ENCODE measurements around the gene SNAPC2.

The SNAPC2 gene

GRCh38 chr19:7961920-7962626 lies 41.9 kb downstream of the SNAPC2 start:
- DNase-seq (ENCODE audit: low spot score) (no peak), ATAC-seq (ENCODE audit: low read depth) (no peak)
- Histone ChIP-seq H3K27me3 (ENCODE audit: insufficient read depth, poor library complexity, severe bottlenecking) (no peaks in the 10 kb centered on the region), H3K4me1 (ENCODE audit: insufficient read depth, poor library complexity, severe bottlenecking) (no peaks in the 10 kb centered on the region), H3K9me3 (ENCODE audit: severe bottlenecking) (no peaks in the 10 kb centered on the region), H3K36me3 (ENCODE audit: low read depth) (peaks cover 52% of the 10 kb centered on the region), H3K27ac (ENCODE audit: poor library complexity, severe bottlenecking) (no peak overlapping the region), H3K4me3 (ENCODE audit: severe bottlenecking) (no peak overlapping the region)
- no peak for TF ChIP-seq CTCF (IDR thresholded peaks at IDR 0.05; ENCODE audit: poor library complexity, severe bottlenecking)

- no peak for TF ChIP-seq CTCF (IDR thresholded peaks at IDR 0.05; ENCODE audit: poor library complexity, severe bottlenecking)
- Histone ChIP-seq H3K4me1 (ENCODE audit: insufficient read depth, poor library complexity, severe bottlenecking) (no peaks in the 10 kb centered on the region), H3K27ac (ENCODE audit: poor library complexity, severe bottlenecking) (no peak overlapping the region), H3K36me3 (ENCODE audit: low read depth) (peaks cover 59% of the 10 kb centered on the region), H3K27me3 (ENCODE audit: insufficient read depth, poor library complexity, severe bottlenecking) (no peaks in the 10 kb centered on the region), H3K4me3 (ENCODE audit: severe bottlenecking) (no peak overlapping the region), H3K9me3 (ENCODE audit: severe bottlenecking) (no peaks in the 10 kb centered on the region)
- DNase-seq (ENCODE audit: low spot score) (no peak), ATAC-seq (ENCODE audit: low read depth) (no peak)
These were observed 42.6 kb downstream of the SNAPC2 start for GRCh38 chr19:7962644-7963268.

GRCh38 chr19:7963566-7963965 lies 43.4 kb downstream of the SNAPC2 start:
- no peak for TF ChIP-seq CTCF (IDR thresholded peaks at IDR 0.05; ENCODE audit: poor library complexity, severe bottlenecking)
- H3K27ac ChIP-seq (ENCODE audit: poor library complexity, severe bottlenecking) = no peak overlapping the region
- peaks cover 60% of the 10 kb centered on the region for H3K36me3 ChIP-seq (ENCODE audit: low read depth)
- H3K27me3 ChIP-seq (ENCODE audit: insufficient read depth, poor library complexity, severe bottlenecking) = no peaks in the 10 kb centered on the region
- ATAC-seq (ENCODE audit: low read depth) = no peak
- no peaks in the 10 kb centered on the region for H3K9me3 ChIP-seq (ENCODE audit: severe bottlenecking)
- H3K4me1 ChIP-seq (ENCODE audit: insufficient read depth, poor library complexity, severe bottlenecking) = no peaks in the 10 kb centered on the region
- no peak for DNase-seq (ENCODE audit: low spot score)
- H3K4me3 ChIP-seq (ENCODE audit: severe bottlenecking) = no peak overlapping the region

GRCh38 chr19:7965259-7965841 lies 45.2 kb downstream of the SNAPC2 start:
- Histone ChIP-seq H3K27ac (ENCODE audit: poor library complexity, severe bottlenecking) (no peak overlapping the region), H3K27me3 (ENCODE audit: insufficient read depth, poor library complexity, severe bottlenecking) (no peaks in the 10 kb centered on the region), H3K9me3 (ENCODE audit: severe bottlenecking) (no peaks in the 10 kb centered on the region), H3K4me1 (ENCODE audit: insufficient read depth, poor library complexity, severe bottlenecking) (no peaks in the 10 kb centered on the region), H3K4me3 (ENCODE audit: severe bottlenecking) (no peak overlapping the region), H3K36me3 (ENCODE audit: low read depth) (peaks cover 69% of the 10 kb centered on the region)
- no peak for TF ChIP-seq CTCF (IDR thresholded peaks at IDR 0.05; ENCODE audit: poor library complexity, severe bottlenecking)
- no peak for DNase-seq (ENCODE audit: low spot score)
- ATAC-seq (ENCODE audit: low read depth) = no peak

All from RWPE2 (cell line).